Mammary epithelial cell (primary cell): Measurements from ENCODE around the gene TRPV3.

Experiments
- CTCF ChIP-seq, 2 donors: IDR thresholded peaks in 1 of 2; conservative IDR thresholded peaks in 1 of 2; 2 replicates each; pipeline ENCODE4 v1.5.1; 2011 to 2012; ENCODE audit warnings: inconsistent platforms in 2 of 2, low read length in 2 of 2, mild to moderate bottlenecking in 2 of 2, control low read depth in 1 of 2, low read depth in 1 of 2; ENCODE audit not compliant: insufficient read depth in 1 of 2; ENCODE audit errors: extremely low read depth in 1 of 2
- EZH2 ChIP-seq: IDR thresholded peaks from 2 replicates; pipeline ENCODE4 v1.6.1; 2012; ENCODE audit warnings: low read length, inconsistent platforms, borderline replicate concordance

- TF ChIP-seq CTCF (conservative IDR thresholded peaks at IDR 0.05 in 1 of 2, IDR thresholded peaks at IDR 0.05 in 1 of 2; ENCODE audit: extremely low read depth in 1 of 2, insufficient read depth in 1 of 2, low read depth in 1 of 2, low read length in 2 of 2) (no peak), EZH2 (no peak)
Measured at GRCh38 chr17:3576970-3577369, 19.4 kb upstream of the TRPV3 start.
